Measurements from ENCODE around the gene CYP26C1. TPM values are rescaled to one million over a fixed set of nuclear protein-coding genes. Genes with fewer than 3 reads are reported as not detected.

Gene CYP26C1
- total RNA-seq, 4 donors from 2014 or later = 0.19 to 0.34 TPM; not detected in 2

DNA sequence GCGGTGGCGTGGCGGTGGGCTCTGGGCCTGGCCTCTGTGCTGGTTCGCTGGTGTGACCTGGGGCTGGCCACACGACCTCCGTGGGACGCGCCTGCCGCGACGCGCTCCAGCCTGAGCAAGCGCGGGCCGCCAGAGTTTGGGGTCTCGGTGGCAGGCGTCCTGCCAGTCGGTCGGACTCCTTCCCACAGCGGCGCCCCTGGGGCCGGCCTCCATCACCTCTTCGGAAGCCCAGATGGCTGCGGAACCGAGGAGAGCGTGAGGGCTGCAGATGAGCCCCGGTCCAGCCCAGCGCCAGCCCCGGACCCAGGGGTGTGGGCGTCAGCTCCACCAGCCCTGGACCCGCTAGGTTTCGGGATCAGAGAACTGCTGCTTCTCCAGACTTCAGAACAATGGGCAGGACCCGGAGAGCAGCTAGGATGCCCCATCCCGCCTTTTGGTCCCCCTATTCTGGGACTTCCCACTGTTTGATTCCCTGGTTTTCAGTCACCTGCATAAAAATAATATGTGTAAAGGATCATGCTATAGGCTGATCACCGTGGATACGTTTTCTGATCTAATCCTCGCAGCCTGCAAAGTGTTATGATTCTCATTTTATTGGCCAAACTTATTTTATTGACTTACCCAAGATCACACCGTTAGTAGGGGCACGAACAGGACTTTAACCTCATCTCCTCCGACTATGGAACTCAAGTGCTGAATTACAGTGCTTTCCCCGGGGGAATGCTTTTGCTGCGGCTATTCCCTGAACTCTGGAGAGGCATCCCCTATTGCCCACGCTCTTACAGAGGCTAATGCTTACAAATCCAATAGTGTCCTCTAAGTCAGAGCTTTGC is 2.8 kb downstream of the CYP26C1 start:
- H3K27ac ChIP-seq = no peak overlapping the region
- peaks cover 17 to 52% (median 36%) of the 10 kb centered on the region in 3 donors for H3K4me1 ChIP-seq
- H3K27me3 ChIP-seq = peaks cover 2 to 100% (median 32%) of the 10 kb centered on the region in 4 donors
- TF ChIP-seq, protein P1, sequence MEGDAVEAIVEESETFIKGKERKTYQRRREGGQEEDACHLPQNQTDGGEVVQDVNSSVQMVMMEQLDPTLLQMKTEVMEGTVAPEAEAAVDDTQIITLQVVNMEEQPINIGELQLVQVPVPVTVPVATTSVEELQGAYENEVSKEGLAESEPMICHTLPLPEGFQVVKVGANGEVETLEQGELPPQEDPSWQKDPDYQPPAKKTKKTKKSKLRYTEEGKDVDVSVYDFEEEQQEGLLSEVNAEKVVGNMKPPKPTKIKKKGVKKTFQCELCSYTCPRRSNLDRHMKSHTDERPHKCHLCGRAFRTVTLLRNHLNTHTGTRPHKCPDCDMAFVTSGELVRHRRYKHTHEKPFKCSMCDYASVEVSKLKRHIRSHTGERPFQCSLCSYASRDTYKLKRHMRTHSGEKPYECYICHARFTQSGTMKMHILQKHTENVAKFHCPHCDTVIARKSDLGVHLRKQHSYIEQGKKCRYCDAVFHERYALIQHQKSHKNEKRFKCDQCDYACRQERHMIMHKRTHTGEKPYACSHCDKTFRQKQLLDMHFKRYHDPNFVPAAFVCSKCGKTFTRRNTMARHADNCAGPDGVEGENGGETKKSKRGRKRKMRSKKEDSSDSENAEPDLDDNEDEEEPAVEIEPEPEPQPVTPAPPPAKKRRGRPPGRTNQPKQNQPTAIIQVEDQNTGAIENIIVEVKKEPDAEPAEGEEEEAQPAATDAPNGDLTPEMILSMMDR (IDR thresholded peaks at IDR 0.05) = no peak
- no peak for TF ChIP-seq POLR2A (IDR thresholded peaks at IDR 0.05)
- peaks cover 0 to 2% (median 0%) of the 10 kb centered on the region in 3 donors for H3K36me3 ChIP-seq
- no peak for DNase-seq
- intact Hi-C loops (cut with DNase I) = no loop called here
- 39 to 41% methylated on average over 10 to 17 of the region's 43 CpGs for WGBS, 2 donors
- no peaks in the 10 kb centered on the region for H3K9me3 ChIP-seq
- H3K4me3 ChIP-seq = peak overlapping the region in 2 of 4 donors; percentile 37 to 46

DNA sequence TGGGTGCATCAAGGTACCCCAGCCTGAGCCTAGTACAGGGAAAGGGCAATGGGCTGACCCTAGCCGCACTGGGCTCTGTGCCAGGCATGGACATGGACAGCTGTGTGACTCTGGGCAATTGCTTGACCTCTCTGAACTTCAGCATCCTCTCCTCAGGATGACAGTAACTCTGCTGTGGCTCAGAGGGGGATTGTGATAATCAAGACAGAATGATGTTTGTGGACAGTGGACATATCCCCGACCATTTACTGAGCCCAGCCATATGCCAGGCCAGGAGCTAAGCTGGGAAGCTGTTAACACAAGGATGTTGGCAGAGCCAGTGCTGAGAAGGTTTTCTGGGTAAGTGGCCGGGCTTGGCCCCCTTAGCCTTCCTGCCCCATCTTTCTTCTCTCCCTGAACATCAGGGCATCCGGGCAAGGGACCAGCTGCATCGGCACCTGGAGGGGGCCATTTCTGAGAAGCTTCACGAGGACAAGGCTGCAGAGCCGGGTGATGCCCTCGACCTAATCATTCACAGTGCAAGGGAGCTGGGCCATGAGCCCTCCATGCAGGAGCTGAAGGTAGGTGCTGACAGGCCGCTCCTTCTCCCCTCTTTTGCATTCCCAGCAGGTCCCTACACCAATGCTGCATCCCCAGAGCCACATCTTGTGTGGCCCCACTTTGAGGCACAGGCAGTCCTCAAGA is 3.5 kb downstream of the CYP26C1 start:
- intact Hi-C loops (cut with DNase I) = no loop called here
- Histone ChIP-seq H3K36me3 (no peaks in the 10 kb centered on the region), H3K4me1 (peaks cover 22 to 59% (median 36%) of the 10 kb centered on the region in 3 donors), H3K27ac (no peak overlapping the region), H3K9me3 (no peaks in the 10 kb centered on the region), H3K27me3 (peaks cover 2 to 100% (median 38%) of the 10 kb centered on the region in 4 donors), H3K4me3 (no peak overlapping the region)
- DNase-seq = no peak
- TF ChIP-seq, protein P1 (IDR thresholded peaks at IDR 0.05) = no peak
- no peak for TF ChIP-seq POLR2A (IDR thresholded peaks at IDR 0.05)
- 40 to 91% methylated on average over 2 to 4 of the region's 9 CpGs for WGBS, 2 donors

DNA sequence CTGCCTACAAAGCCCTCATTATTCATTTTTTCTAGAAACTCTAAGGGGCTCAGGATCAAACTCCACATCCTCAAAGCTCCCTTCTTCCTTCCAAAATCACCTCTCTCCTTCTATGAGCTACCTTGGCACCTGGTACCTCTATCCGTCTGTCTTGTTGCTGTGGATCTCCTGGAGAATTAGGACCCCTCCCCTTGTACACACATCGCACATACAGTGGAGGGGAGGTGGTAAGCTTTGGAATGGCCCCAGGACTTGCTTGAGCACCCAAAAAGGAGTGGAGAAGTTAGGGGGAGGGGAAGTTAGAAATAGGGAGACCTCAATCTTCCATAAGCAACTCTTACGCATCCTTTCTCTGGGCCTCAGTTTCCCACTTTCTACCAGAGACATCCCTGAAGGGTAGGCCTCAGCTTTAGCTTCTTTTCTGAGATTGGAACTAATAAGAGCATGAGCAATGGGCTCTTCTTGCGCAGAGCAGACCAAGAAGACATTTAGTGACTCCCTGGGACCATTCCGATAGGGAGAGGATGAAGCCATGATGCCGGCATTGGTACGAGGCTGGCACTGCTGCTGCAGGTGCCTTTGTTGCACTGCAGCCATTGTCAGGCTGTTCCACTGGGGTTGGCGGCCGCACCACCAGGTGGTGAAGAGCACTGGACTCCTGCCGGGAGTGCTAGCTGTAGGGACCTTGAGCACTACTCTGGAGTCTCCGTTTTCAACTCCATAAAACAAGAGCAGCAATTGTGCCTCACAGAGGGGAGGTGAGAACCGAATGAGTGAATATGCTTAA is 4.5 kb downstream of the CYP26C1 start:
- no peak overlapping the region for H3K4me3 ChIP-seq
- TF ChIP-seq POLR2A (IDR thresholded peaks at IDR 0.05) = no peak
- TF ChIP-seq, protein P1 (IDR thresholded peaks at IDR 0.05) = no peak
- intact Hi-C loops (cut with DNase I) = no loop called here
- no peaks in the 10 kb centered on the region for H3K36me3 ChIP-seq
- 74 to 83% methylated on average over 7 to 8 of the region's 12 CpGs for WGBS, 2 donors
- DNase-seq = no peak
- H3K4me1 ChIP-seq = peaks cover 22 to 60% (median 36%) of the 10 kb centered on the region in 3 donors
- no peaks in the 10 kb centered on the region for H3K9me3 ChIP-seq
- no peak overlapping the region for H3K27ac ChIP-seq
- peaks cover 2 to 100% (median 34%) of the 10 kb centered on the region in 4 donors for H3K27me3 ChIP-seq

DNA sequence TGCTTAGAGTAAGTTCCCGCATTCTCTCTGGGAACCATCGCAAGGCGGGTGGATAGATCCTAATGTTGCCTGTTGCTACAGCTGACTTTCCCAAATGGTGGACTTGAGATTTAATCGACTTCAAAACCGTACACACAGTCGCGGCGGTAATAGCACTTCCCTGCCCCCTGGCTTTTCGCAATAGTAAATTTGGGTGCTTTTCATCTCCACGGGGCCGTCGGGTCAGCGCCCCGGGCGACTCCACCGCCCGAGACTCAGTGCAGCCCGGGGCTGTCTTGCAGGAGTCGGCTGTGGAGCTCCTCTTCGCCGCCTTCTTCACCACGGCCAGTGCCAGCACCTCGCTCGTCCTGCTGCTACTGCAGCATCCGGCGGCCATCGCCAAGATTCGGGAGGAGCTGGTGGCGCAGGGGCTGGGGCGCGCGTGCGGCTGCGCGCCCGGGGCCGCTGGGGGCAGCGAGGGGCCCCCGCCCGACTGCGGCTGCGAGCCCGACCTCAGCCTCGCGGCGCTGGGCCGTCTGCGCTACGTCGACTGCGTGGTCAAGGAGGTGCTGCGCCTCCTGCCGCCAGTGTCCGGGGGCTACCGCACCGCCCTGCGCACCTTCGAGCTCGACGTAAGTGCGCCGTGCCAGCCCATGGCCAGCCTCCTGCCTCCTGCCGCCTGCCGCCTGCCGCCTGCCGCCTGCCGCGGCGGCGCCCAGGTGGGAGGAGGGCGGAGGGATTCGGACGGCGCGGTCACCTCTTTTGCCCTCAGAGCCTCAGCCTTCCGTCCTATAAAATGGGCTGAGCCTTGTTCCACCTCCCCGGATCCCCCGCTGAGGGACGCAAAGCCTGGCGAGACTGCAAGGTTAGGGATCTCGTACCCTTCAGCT is 5.3 kb downstream of the CYP26C1 start:
- Histone ChIP-seq H3K4me1 (peaks cover 22 to 52% (median 28%) of the 10 kb centered on the region in 3 donors), H3K4me3 (peak overlapping the region in 2 of 4 donors; percentile 15 to 37), H3K27me3 (peaks cover 4 to 100% (median 34%) of the 10 kb centered on the region in 4 donors), H3K27ac (no peak overlapping the region), H3K9me3 (no peaks in the 10 kb centered on the region), H3K36me3 (no peaks in the 10 kb centered on the region)
- WGBS, 2 donors = 20 to 30% methylated on average over 8 to 12 of the region's 81 CpGs
- no peak for DNase-seq
- intact Hi-C loops (cut with DNase I) = no loop called here
- TF ChIP-seq, protein P1 (IDR thresholded peaks at IDR 0.05) = no peak
- no peak for TF ChIP-seq POLR2A (IDR thresholded peaks at IDR 0.05)
